H1 (cell line): Measurements from ENCODE around the gene LRRC27. TPM values are rescaled to one million over a fixed set of nuclear protein-coding genes. Genes with fewer than 3 reads are reported as not detected.

Experiments
- CTCF ChIA-PET: fragments of 300-600 bp; sonication (Branson Sonifier 250); formaldehyde crosslinking; loops from one replicate; lab custom pipeline; 2021; ENCODE audit not compliant: partially characterized antibody; lab: Charles Lee
- POLR2A ChIA-PET: fragments of 300-600 bp; sonication (Branson Sonifier 250); formaldehyde crosslinking; loops from one replicate; lab custom pipeline; 2021; ENCODE audit warnings: inconsistent platforms; ENCODE audit not compliant: partially characterized antibody; lab: Charles Lee
- DNase-seq, 2 experiments: peaks; one replicate each; pipeline versions ENCODE4 v3.0.0 to v3.0.0-alpha.2; 2010 to 2022; ENCODE audit warnings: low spot score in 2 of 2, low read depth in 1 of 2, mixed read lengths in 1 of 2
- FAIRE-seq: peaks from 2 replicates; lab custom pipeline; 2011; peaks lifted over from hg19 to GRCh38; lab: Jason Lieb, UNC
- H2AFZ ChIP-seq: 2 replicates; pipeline ENCODE4 v1.8.1; 2012; ENCODE audit warnings: low read length, inconsistent platforms
- H2AK5ac ChIP-seq: 2 replicates; pipeline ENCODE4 v1.6.1; 2013; ENCODE audit warnings: low read depth, low read length
- H2BK120ac ChIP-seq: replicated peaks from 2 replicates; pipeline ENCODE3; 2013; ENCODE audit warnings: low read depth, low read length, inconsistent platforms
- H2BK12ac ChIP-seq: 2 replicates; pipeline ENCODE4 v1.6.1; 2013; ENCODE audit warnings: low read depth, low read length
- H2BK15ac ChIP-seq: 2 replicates; pipeline ENCODE4 v1.6.1; 2013; ENCODE audit warnings: low read length
- H2BK20ac ChIP-seq: 2 replicates; pipeline ENCODE4 v1.6.1; 2013; ENCODE audit warnings: low read length
- H2BK5ac ChIP-seq: 2 replicates; pipeline ENCODE4 v1.6.1; 2013; ENCODE audit warnings: low read depth, low read length
- H3K14ac ChIP-seq: 2 replicates; pipeline ENCODE4 v1.6.1; 2013; ENCODE audit warnings: inconsistent platforms; ENCODE audit not compliant: insufficient read length
- H3K18ac ChIP-seq: 2 replicates; pipeline ENCODE4 v1.6.1; 2013; ENCODE audit warnings: low read length; ENCODE audit errors: extremely low read depth
- H3K23ac ChIP-seq: 2 replicates; pipeline ENCODE4 v1.6.1; 2013; ENCODE audit warnings: inconsistent platforms; ENCODE audit not compliant: insufficient read length
- H3K23me2 ChIP-seq: 2 replicates; pipeline ENCODE4 v1.6.1; 2013; ENCODE audit warnings: low read depth, low read length
- H3K27ac ChIP-seq: 2 replicates; pipeline ENCODE4 v1.6.1; 2011; ENCODE audit warnings: low read depth, low read length, inconsistent platforms
- H3K27me3 ChIP-seq, 4 experiments: replicated peaks in 1 of 4; 1 replicate in 1 of 4; 2 replicates in 3 of 4; pipeline versions ENCODE4 v1.6.1 to v1.8.1; 2011 to 2013; ENCODE audit warnings: low read length in 3 of 4, mild to moderate bottlenecking in 3 of 4, inconsistent platforms in 2 of 4, mixed read lengths in 2 of 4, moderate library complexity in 1 of 4; ENCODE audit not compliant: control insufficient read depth in 3 of 4, insufficient read depth in 3 of 4; ENCODE audit errors: extremely low read depth in 1 of 4
- H3K36me3 ChIP-seq, 4 experiments: 2 replicates each; pipeline versions ENCODE4 v1.6.1 to v1.8.1; 2011 to 2013; ENCODE audit warnings: mild to moderate bottlenecking in 4 of 4, low read length in 3 of 4, moderate library complexity in 2 of 4, control low read depth in 1 of 4, inconsistent platforms in 1 of 4; ENCODE audit not compliant: insufficient read depth in 4 of 4, control insufficient read depth in 2 of 4
- H3K4ac ChIP-seq: replicated peaks from 2 replicates; pipeline ENCODE3; 2013; ENCODE audit warnings: low read length, low read depth, mixed read lengths, inconsistent platforms; ENCODE audit not compliant: insufficient read length
- H3K4me1 ChIP-seq, 4 experiments: replicated peaks in 1 of 4; 1 replicate in 1 of 4; 2 replicates in 3 of 4; pipeline versions ENCODE4 v1.6.1 to v1.8.1; 2011 to 2013; ENCODE audit warnings: low read length in 3 of 4, inconsistent platforms in 2 of 4, mixed read lengths in 1 of 4; ENCODE audit not compliant: insufficient read depth in 4 of 4, control insufficient read depth in 3 of 4
- H3K4me2 ChIP-seq, 2 experiments: 2 replicates each; pipeline versions ENCODE4 v1.6.1 to v1.8.1; 2011 to 2013; ENCODE audit warnings: low read depth in 2 of 2, low read length in 2 of 2, control low read depth in 1 of 2, inconsistent platforms in 1 of 2, mild to moderate bottlenecking in 1 of 2; ENCODE audit not compliant: insufficient read depth in 1 of 2
- H3K4me3 ChIP-seq, 4 experiments: fragments of 200-600, 300-600 bp in 1 of 4; sonication (generic), shearing (Covaris generic), sonication (Bioruptor Twin) in 1 of 4; 2 replicates each; pipeline versions ENCODE4 v1.5.1 to v1.8.1; 2011 to 2016; ENCODE audit warnings: low read length in 4 of 4, low read depth in 3 of 4, control low read depth in 2 of 4, inconsistent platforms in 2 of 4, mild to moderate bottlenecking in 2 of 4, mixed read lengths in 1 of 4, moderate library complexity in 1 of 4; ENCODE audit not compliant: insufficient read depth in 2 of 4; ENCODE audit errors: extremely low read depth in 1 of 4
- H3K56ac ChIP-seq: replicated peaks from 2 replicates; pipeline ENCODE3; 2013; ENCODE audit warnings: low read depth, mild to moderate bottlenecking, mixed read lengths, low read length, inconsistent platforms; ENCODE audit not compliant: insufficient read length
- H3K79me1 ChIP-seq: 2 replicates; pipeline ENCODE4 v1.6.1; 2013; ENCODE audit warnings: low read depth, low read length, control low read depth
- H3K79me2 ChIP-seq, 2 experiments: 2 replicates each; pipeline versions ENCODE4 v1.6.1 to v1.8.1; 2012 to 2013; ENCODE audit warnings: low read length in 2 of 2, mild to moderate bottlenecking in 2 of 2, inconsistent platforms in 1 of 2; ENCODE audit not compliant: insufficient read depth in 2 of 2, control insufficient read depth in 1 of 2
- H3K9ac ChIP-seq, 4 experiments: replicated peaks in 1 of 4; 1 replicate in 1 of 4; 2 replicates in 3 of 4; pipeline versions ENCODE4 v1.6.1 to v1.8.1; 2011 to 2013; ENCODE audit warnings: low read depth in 3 of 4, low read length in 3 of 4, control low read depth in 2 of 4, mild to moderate bottlenecking in 2 of 4, moderate library complexity in 2 of 4, inconsistent platforms in 1 of 4; ENCODE audit errors: extremely low read depth in 1 of 4
- H3K9me3 ChIP-seq, 2 experiments: 2 replicates each; pipeline versions ENCODE4 v1.6.1 to v1.8.1; 2012 to 2013; ENCODE audit warnings: mild to moderate bottlenecking in 2 of 2, moderate library complexity in 2 of 2, control low read depth in 1 of 2, inconsistent platforms in 1 of 2, low read depth in 1 of 2, low read length in 1 of 2, mixed read lengths in 1 of 2; ENCODE audit not compliant: insufficient read depth in 2 of 2
- H4K20me1 ChIP-seq, 2 experiments: replicated peaks in 1 of 2; 2 replicates each; pipeline versions ENCODE3 to v1.8.1; 2011 to 2013; ENCODE audit warnings: inconsistent platforms in 2 of 2, low read length in 2 of 2, mild to moderate bottlenecking in 1 of 2; ENCODE audit not compliant: insufficient read depth in 2 of 2, control insufficient read depth in 1 of 2
- H4K5ac ChIP-seq: 2 replicates; pipeline ENCODE4 v1.6.1; 2013; ENCODE audit warnings: low read length, low read depth, mixed read lengths, inconsistent platforms; ENCODE audit not compliant: insufficient read length
- H4K8ac ChIP-seq: 2 replicates; pipeline ENCODE4 v1.8.0; 2013; ENCODE audit warnings: mild to moderate bottlenecking, moderate library complexity, low read length, inconsistent platforms; ENCODE audit not compliant: insufficient read depth; ENCODE audit errors: extremely low read depth
- H4K91ac ChIP-seq: replicated peaks from 2 replicates; pipeline ENCODE3; 2013; ENCODE audit warnings: low read length, mixed read lengths, inconsistent platforms; ENCODE audit not compliant: insufficient read length
- BACH1 ChIP-seq: IDR thresholded peaks from 2 replicates; pipeline ENCODE4 v1.6.1; 2012; ENCODE audit warnings: low read length, improper control_type of control experiment
- CEBPB ChIP-seq: IDR thresholded peaks from 2 replicates; pipeline ENCODE4 v1.6.1; 2012; ENCODE audit warnings: low read depth, low read length
- CHD2 ChIP-seq: IDR thresholded peaks from 2 replicates; pipeline ENCODE4 v1.6.1; 2012; ENCODE audit warnings: low read length, improper control_type of control experiment
- FOSL1 ChIP-seq: IDR thresholded peaks from 2 replicates; pipeline ENCODE4 v1.6.1; 2011; ENCODE audit warnings: mild to moderate bottlenecking, low read depth, low read length, moderate library complexity; ENCODE audit not compliant: insufficient read depth
- KDM1A ChIP-seq: fragments of 200-600, 300-600 bp; sonication (generic); IDR thresholded peaks from 2 replicates; pipeline ENCODE4 v1.7.1; 2016; ENCODE audit warnings: mild to moderate bottlenecking, low read length, borderline replicate concordance
- KDM5A ChIP-seq: fragments of 200-600 bp; IDR thresholded peaks from 2 replicates; pipeline ENCODE4 v1.7.1; 2012; ENCODE audit warnings: mild to moderate bottlenecking, low read length, inconsistent platforms, mixed read lengths
- RAD21 ChIP-seq, 2 experiments: IDR thresholded peaks in 1 of 2; conservative IDR thresholded peaks in 1 of 2; 2 replicates each; pipeline ENCODE4 v1.6.1; 2011; ENCODE audit warnings: low read depth in 2 of 2, low read length in 2 of 2, improper control_type of control experiment in 1 of 2, inconsistent platforms in 1 of 2, mild to moderate bottlenecking in 1 of 2, moderate library complexity in 1 of 2
- RNF2 ChIP-seq: fragments of 200-900, 300-1000 bp; sonication (generic); IDR thresholded peaks from 2 replicates; pipeline ENCODE4 v1.7.1; 2016; ENCODE audit warnings: borderline replicate concordance, low read depth, mild to moderate bottlenecking, antibody characterized with exemption, low read length; ENCODE audit not compliant: poor library complexity, severe bottlenecking; ENCODE audit errors: missing control alignments
- SP2 ChIP-seq: IDR thresholded peaks from 2 replicates; pipeline ENCODE4 v1.6.1; 2012; ENCODE audit warnings: mild to moderate bottlenecking, low read length, inconsistent platforms
- SP4 ChIP-seq: IDR thresholded peaks from 2 replicates; pipeline ENCODE4 v1.6.1; 2012; ENCODE audit warnings: low read length, inconsistent platforms
- TAF7 ChIP-seq: optimal IDR thresholded peaks from 2 replicates; pipeline ENCODE3; 2011; ENCODE audit warnings: low read depth, mild to moderate bottlenecking, inconsistent platforms, low read length, moderate library complexity, borderline replicate concordance
- YY1 ChIP-seq: IDR thresholded peaks from 2 replicates; pipeline ENCODE4 v1.6.1; 2011; ENCODE audit warnings: low read depth, mild to moderate bottlenecking, low read length
- WGBS, 2 experiments: shearing (Covaris generic) in 1 of 2; methylation state at CpG; one replicate each; pipeline versions ENCODE4 v1.1.6 to v1.1.7; 2013 to 2015; ENCODE audit warnings: low lambda C conversion rate in 2 of 2, mixed read lengths in 2 of 2, inconsistent platforms in 1 of 2, low coverage in 1 of 2, missing lambda C conversion rate in 1 of 2; ENCODE audit not compliant: insufficient replicate concordance in 2 of 2, insufficient coverage in 1 of 2, insufficient read length in 1 of 2; ENCODE audit errors: extremely low coverage in 1 of 2, missing lambda C conversion rate in 1 of 2; 5-methylcytosine and 5-hydroxymethylcytosine counted together
- polyA plus RNA-seq, 7 experiments: library from polyadenylated mRNA; depleted of rRNA in 3 of 7; stranded (reverse) in 5 of 7; unstranded in 2 of 7; fragments of >200 nt in 5 of 7; fragments of 200-250 nt in 2 of 7; gene quantifications; 1 replicate in 5 of 7; 2 replicates in 1 of 7; 4 replicates in 1 of 7; pipeline versions ENCODE4 v1.2.1 to v1.2.3, GENCODE V29; 2011 to 2013; ENCODE audit warnings: missing spikeins in 2 of 7, mixed read lengths in 2 of 7
- total RNA-seq: library from RNA; stranded (reverse); fragmentation: NEBNext Ultra II Directional; extraction: Animal tissue kit (Norgen Biotek cat#: 25700); gene quantifications from 2 replicates; pipeline ENCODE4 v1.2.1, GENCODE V29; 2021

The LRRC27 gene
- total and polyA plus RNA-seq, 2 of the 8 experiments (the other 6 are each of a cell fraction or from before 2014, with no cell fraction given), result 1.2 to 3.8 TPM

- CTCF ChIA-PET, result interaction anchor here (1.4 to 1.7 kb wide), 3 partner anchors 18 to 80 kb away, joined by 3 to 5 read pairs (median 3); no protein-coding TSS in a partner anchor
- Histone ChIP-seq H3K9me3 (no peaks in the 10 kb centered on the region), H4K91ac (no peak overlapping the region), H3K14ac (no peak overlapping the region), H3K4me2 (no peak overlapping the region; a peak in 1 of 4 replicates), H2BK15ac (no peak overlapping the region), H3K56ac (no peak overlapping the region), H3K27ac (no peak overlapping the region), H3K36me3 (no peaks in the 10 kb centered on the region; a peak in 1 of 8 replicates), H4K5ac (no peak overlapping the region), H2AK5ac (no peak overlapping the region), H3K4ac (no peak overlapping the region), H4K8ac (no peak overlapping the region), H3K4me1 (peaks cover 5 to 14% (median 6%) of the 10 kb centered on the region in 4 experiments), H3K27me3 (0 out of 7 replicates have a peak, but pooled peaks cover 0 to 3% (median 0%) of the 10 kb centered on the region in 4 experiments), H2AFZ (no peak overlapping the region), H2BK12ac (no peak overlapping the region), H3K9ac (no peak overlapping the region), H3K23me2 (peaks cover 9% of the 10 kb centered on the region), H3K4me3 (no peak overlapping the region), H2BK5ac (no peak overlapping the region), H3K79me1 (peaks cover 7% of the 10 kb centered on the region; the same call in 1 of the 2 replicates), H3K18ac (no peak overlapping the region), H3K79me2 (peaks cover 4 to 34% of the 10 kb centered on the region in 2 experiments), H2BK120ac (no peak overlapping the region), H2BK20ac (no peak overlapping the region), H3K23ac (no peak overlapping the region), H4K20me1 (peaks cover 0 to 2% of the 10 kb centered on the region in 2 experiments)
- DNase-seq (no peak), FAIRE-seq (no peak)
- POLR2A ChIA-PET, result no interaction called here
- 83% methylated on average over 8 of the region's 8 CpGs; no CpG with 5 or more reads in 1 of the 2 experiments for WGBS, 2 experiments
- TF ChIP-seq TAF7 (no peak), RAD21 (IDR thresholded peaks at IDR 0.05 in 1 of 2, conservative IDR thresholded peaks at IDR 0.05 in 1 of 2; ENCODE audit: low read depth in 2 of 2, low read length in 2 of 2) (no peak), BACH1 (no peak), SP4 (no peak), KDM1A (no peak), KDM5A (no peak), SP2 (no peak), CHD2 (no peak), CEBPB (no peak), FOSL1 (no peak), RNF2 (no peak), YY1 (no peak)
Measured at GRCh38 chr10:132328738-132329137, 3.3 kb upstream of the LRRC27 start.
